ENCODE measurements around the gene KCNA5. TPM values are rescaled to one million over a fixed set of nuclear protein-coding genes. Genes with fewer than 3 reads are reported as not detected.

KCNA5 gene
- total RNA-seq, 2 donors from 2014 or later = not detected

GRCh38 chr12:5076761-5077160 is 33.1 kb downstream of the KCNA5 start:
- H3K4me1 Mint-ChIP-seq = no peaks in the 10 kb centered on the region
- H3K27ac Mint-ChIP-seq = no peak overlapping the region
- no peaks in the 10 kb centered on the region for H3K36me3 Mint-ChIP-seq (ENCODE audit: low read depth)
- ATAC-seq (no peak), DNase-seq (no peak)
- peaks cover 62% of the 10 kb centered on the region for H3K27me3 Mint-ChIP-seq
- H3K4me3 Mint-ChIP-seq = no peak overlapping the region
- H3K9me3 ChIP-seq (ENCODE audit: control insufficient read depth, low read length, poor library complexity, severe bottlenecking) = no peaks in the 10 kb centered on the region

- DNase-seq = no peak
- Mint-ChIP-seq H3K27me3 (peaks cover 56% of the 10 kb centered on the region), H3K4me1 (no peaks in the 10 kb centered on the region), H3K36me3 (ENCODE audit: low read depth) (no peaks in the 10 kb centered on the region), H3K27ac (no peak overlapping the region), H3K4me3 (no peak overlapping the region)
- no peak for ATAC-seq
- no peaks in the 10 kb centered on the region for H3K9me3 ChIP-seq (ENCODE audit: control insufficient read depth, low read length, poor library complexity, severe bottlenecking)
Observed at GRCh38 chr12:5078423-5078822, 34.7 kb downstream of the KCNA5 start.

GRCh38 chr12:5081016-5081415 is 37.3 kb downstream of the KCNA5 start:
- H3K4me3 Mint-ChIP-seq = no peak overlapping the region

DNA sequence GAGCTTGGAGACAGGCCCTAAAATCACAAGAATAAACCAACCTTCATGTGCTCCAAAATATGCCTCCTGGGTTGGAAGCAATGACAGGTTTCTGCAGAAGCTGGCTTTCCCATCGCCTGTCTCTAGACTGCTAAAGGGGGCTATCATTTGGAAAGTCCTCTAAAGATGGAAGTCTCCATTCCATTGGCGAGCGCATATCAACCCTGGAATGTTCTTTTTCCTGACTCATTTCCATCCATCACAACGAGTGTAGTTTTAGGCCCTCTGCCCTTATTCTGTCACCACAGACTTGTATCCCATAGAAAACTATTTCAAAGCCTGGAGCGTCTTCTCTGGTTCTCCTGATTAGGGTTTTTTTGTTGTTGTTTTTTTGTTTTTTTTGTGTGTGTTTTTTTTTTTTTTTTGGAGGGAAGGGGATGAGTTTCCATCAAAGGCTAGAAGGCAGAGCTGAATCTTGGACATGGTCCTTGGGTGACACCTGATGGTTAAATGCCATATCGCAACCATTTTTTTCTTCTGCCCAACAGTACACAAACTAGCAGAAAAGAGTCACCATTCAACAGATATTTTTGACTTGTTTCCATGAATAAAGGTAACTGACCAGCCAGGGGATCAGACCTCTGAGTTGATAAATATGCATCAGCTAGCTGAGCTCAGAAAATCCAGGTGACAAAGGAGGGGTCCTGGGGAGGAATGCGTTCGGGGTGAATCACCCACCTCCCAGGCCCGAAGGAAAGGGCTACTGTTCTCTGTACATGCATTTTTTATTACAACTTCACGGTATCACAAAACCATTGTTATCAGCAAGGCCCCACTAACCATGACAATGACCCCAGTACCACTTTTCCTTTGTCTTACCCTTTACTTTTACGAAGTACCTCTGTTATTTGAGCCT is 40.5 kb downstream of the KCNA5 start:
- DNase-seq (no peak), ATAC-seq (no peak)
- no peaks in the 10 kb centered on the region for H3K9me3 ChIP-seq (ENCODE audit: control insufficient read depth, low read length, poor library complexity, severe bottlenecking)
- Mint-ChIP-seq H3K4me3 (no peak overlapping the region), H3K27ac (no peak overlapping the region), H3K4me1 (peaks cover 3% of the 10 kb centered on the region), H3K27me3 (peaks cover 49% of the 10 kb centered on the region), H3K36me3 (ENCODE audit: low read depth) (no peaks in the 10 kb centered on the region)

More at GRCh38 chr12:5081016-5081415, 37.3 kb downstream of the KCNA5 start:
- H3K27ac Mint-ChIP-seq = no peak overlapping the region
- no peak for DNase-seq
- ATAC-seq = no peak
- H3K27me3 Mint-ChIP-seq = peaks cover 56% of the 10 kb centered on the region
- peaks cover 3% of the 10 kb centered on the region for H3K4me1 Mint-ChIP-seq
- no peaks in the 10 kb centered on the region for H3K36me3 Mint-ChIP-seq (ENCODE audit: low read depth)
- no peaks in the 10 kb centered on the region for H3K9me3 ChIP-seq (ENCODE audit: control insufficient read depth, low read length, poor library complexity, severe bottlenecking)

DNA sequence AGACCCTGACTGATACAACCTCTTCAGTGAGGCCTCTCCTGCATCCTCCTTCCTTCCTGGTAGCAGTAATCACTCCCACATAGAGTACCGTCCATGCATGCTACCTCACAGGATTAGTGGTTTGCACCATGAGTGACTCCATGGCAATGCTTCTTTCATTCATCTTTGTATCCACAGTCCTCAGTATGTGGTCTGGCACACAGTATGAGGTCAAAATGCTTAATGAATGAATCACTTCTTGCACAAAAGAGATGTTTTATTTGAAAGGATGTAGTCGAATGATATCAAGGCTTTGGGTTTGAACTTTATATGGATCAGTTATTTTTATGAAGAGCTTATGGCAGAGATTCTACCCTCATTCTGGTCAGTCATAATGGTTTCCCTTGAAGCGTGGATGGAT is 42.2 kb downstream of the KCNA5 start:
- H3K4me3 Mint-ChIP-seq = no peak overlapping the region
- DNase-seq = no peak
- H3K4me1 Mint-ChIP-seq = peaks cover 3% of the 10 kb centered on the region
- H3K27me3 Mint-ChIP-seq = peaks cover 43% of the 10 kb centered on the region
- ATAC-seq = no peak
- no peak overlapping the region for H3K27ac Mint-ChIP-seq
- no peaks in the 10 kb centered on the region for H3K36me3 Mint-ChIP-seq (ENCODE audit: low read depth)
- no peaks in the 10 kb centered on the region for H3K9me3 ChIP-seq (ENCODE audit: control insufficient read depth, low read length, poor library complexity, severe bottlenecking)

DNA sequence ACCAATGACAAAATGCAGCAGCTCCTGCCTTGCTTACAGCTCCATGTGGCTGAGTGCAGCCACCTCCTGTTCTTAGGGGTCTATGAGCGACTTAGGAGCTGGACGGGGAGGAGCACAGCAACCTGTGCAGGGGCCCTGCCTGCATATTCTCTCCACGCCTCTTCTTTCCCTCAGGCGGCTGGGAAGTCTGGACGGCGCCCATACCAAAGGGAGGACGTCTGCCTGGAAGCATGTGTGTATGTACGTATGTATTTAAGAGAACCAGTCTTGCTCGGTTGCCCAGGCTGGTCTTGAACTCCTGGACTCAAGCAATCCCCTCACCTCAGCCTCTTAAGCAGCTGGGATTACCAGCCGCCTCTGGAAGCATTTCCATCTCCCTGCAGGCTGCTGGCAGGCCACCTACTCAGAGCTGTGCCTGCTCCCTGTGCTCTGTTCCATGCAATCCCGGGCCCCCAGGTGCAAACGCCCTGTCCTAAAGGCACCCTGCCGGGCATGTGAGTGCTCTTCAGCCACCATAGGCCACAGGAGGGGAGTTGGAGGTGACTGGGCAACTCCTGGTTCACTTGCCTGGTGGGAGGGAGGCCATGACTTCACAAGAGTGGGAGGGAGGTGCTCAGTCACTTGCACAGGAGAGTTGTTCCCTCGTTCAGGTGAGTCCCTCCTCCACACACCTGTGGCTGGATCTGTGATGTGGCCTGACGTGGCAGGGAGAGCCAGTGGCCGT is 44.3 kb downstream of the KCNA5 start:
- no peak for ATAC-seq
- Mint-ChIP-seq H3K27ac (no peak overlapping the region), H3K4me3 (no peak overlapping the region), H3K36me3 (ENCODE audit: low read depth) (no peaks in the 10 kb centered on the region), H3K27me3 (peaks cover 54% of the 10 kb centered on the region), H3K4me1 (peaks cover 3% of the 10 kb centered on the region)
- H3K9me3 ChIP-seq (ENCODE audit: control insufficient read depth, low read length, poor library complexity, severe bottlenecking) = no peaks in the 10 kb centered on the region
- no peak for DNase-seq

DNA sequence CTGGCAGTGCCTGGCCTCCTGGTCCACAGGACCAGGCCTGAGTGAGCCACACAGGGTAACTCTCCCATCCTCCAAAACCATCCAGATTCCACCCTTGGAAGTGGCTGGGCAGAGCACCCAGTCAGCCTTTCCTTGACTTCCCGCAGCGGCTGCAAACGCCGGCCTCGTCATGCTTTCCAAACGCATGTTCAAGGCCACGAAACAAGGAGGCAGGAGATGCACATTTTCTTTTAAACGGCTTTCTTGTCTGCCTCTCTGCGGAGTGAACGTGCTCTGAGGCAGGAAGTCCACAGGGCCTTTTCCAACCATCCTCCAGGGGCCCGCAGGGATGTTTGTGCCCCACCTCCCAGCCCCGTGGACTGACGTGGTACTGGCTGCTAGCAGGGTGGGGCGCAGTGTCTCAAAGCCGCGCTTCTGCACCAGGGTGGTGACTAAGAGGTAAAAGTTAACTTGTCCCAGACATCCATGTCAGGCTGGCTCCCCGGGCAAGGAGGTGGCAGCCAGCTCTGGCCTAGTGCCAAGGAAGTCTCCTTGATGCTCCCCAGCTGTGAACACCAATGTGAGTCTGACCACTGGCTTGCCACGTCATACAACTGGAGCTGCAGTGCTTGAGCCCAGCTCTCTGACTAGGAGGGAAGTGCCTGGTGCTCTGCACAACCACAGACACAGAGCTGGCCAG is 45.0 kb downstream of the KCNA5 start:
- ATAC-seq (no peak), DNase-seq (no peak)
- no peaks in the 10 kb centered on the region for H3K9me3 ChIP-seq (ENCODE audit: control insufficient read depth, low read length, poor library complexity, severe bottlenecking)
- Mint-ChIP-seq H3K36me3 (ENCODE audit: low read depth) (no peaks in the 10 kb centered on the region), H3K27me3 (peaks cover 54% of the 10 kb centered on the region), H3K4me3 (no peak overlapping the region), H3K4me1 (peaks cover 3% of the 10 kb centered on the region), H3K27ac (no peak overlapping the region)

- DNase-seq = no peak
- Mint-ChIP-seq H3K27ac (no peak overlapping the region), H3K4me1 (no peaks in the 10 kb centered on the region), H3K4me3 (no peak overlapping the region), H3K36me3 (ENCODE audit: low read depth) (no peaks in the 10 kb centered on the region), H3K27me3 (peaks cover 78% of the 10 kb centered on the region)
- no peaks in the 10 kb centered on the region for H3K9me3 ChIP-seq (ENCODE audit: control insufficient read depth, low read length, poor library complexity, severe bottlenecking)
- ATAC-seq = no peak
Observed at GRCh38 chr12:5094551-5094950, 50.9 kb downstream of the KCNA5 start.

- no peaks in the 10 kb centered on the region for H3K9me3 ChIP-seq (ENCODE audit: control insufficient read depth, low read length, poor library complexity, severe bottlenecking)
- Mint-ChIP-seq H3K4me1 (no peaks in the 10 kb centered on the region), H3K27me3 (peaks cover 82% of the 10 kb centered on the region), H3K4me3 (no peak overlapping the region), H3K27ac (no peak overlapping the region), H3K36me3 (ENCODE audit: low read depth) (no peaks in the 10 kb centered on the region)
- DNase-seq = no peak
- no peak for ATAC-seq
Observed at GRCh38 chr12:5094986-5095385, 51.3 kb downstream of the KCNA5 start.

Other genes with a start within 250 kb of the KCNA5 start
- gene KCNA1, start 134.0 kb upstream of the KCNA5 start, total RNA-seq = not detected

Measured in T-helper 17 cell (primary cell).